ENCODE measurements around the gene ECT2.
"Not testable (repeated sequence)": the region's sequence is repeated elsewhere in the genome, so short reads cannot be mapped to it uniquely, and the experiment has no call there.

The ECT2 gene

GRCh38 chr3:172735014-172735413, 15.5 kb upstream of the ECT2 start:
- no peak for DNase-seq (ENCODE audit: low spot score)

- DNase-seq (ENCODE audit: low spot score): no peak
These were observed 11.1 kb upstream of the ECT2 start for GRCh38 chr3:172739462-172739861.

GRCh38 chr3:172746475-172746874, 4.1 kb upstream of the ECT2 start:
- DNase-seq (ENCODE audit: low spot score): peak; percentile 18

- DNase-seq (ENCODE audit: low spot score): peak; percentile 69
These were observed 1.1 kb upstream of the ECT2 start for GRCh38 chr3:172749230-172749965.

GRCh38 chr3:172750069-172750367, 508 bp upstream of the ECT2 start:
- DNase-seq (ENCODE audit: low spot score): no peak

- DNase-seq (ENCODE audit: low spot score): peak; percentile 24
These were observed 714 bp downstream of the ECT2 start for GRCh38 chr3:172751175-172751704.

- DNase-seq (ENCODE audit: low spot score): no peak
These were observed 2.1 kb downstream of the ECT2 start for GRCh38 chr3:172752651-172753050.

- no peak for DNase-seq (ENCODE audit: low spot score)
These were observed 2.6 kb downstream of the ECT2 start for GRCh38 chr3:172753125-172753524.

GRCh38 chr3:172760416-172760815, 9.9 kb downstream of the ECT2 start:
- not testable (repeated sequence) for DNase-seq (ENCODE audit: low spot score)

GRCh38 chr3:172766241-172766640, 15.7 kb downstream of the ECT2 start:
- no peak for DNase-seq (ENCODE audit: low spot score)

- DNase-seq (ENCODE audit: low spot score): no peak
These were observed 16.3 kb downstream of the ECT2 start for GRCh38 chr3:172766718-172767405.

GRCh38 chr3:172770382-172770781, 19.9 kb downstream of the ECT2 start:
- no peak for DNase-seq (ENCODE audit: low spot score)

- DNase-seq (ENCODE audit: low spot score): no peak
These were observed 21.1 kb downstream of the ECT2 start for GRCh38 chr3:172771672-172772071.

- DNase-seq (ENCODE audit: low spot score): no peak
These were observed 25.7 kb downstream of the ECT2 start for GRCh38 chr3:172776049-172776717.

GRCh38 chr3:172777901-172778300, 27.4 kb downstream of the ECT2 start:
- DNase-seq (ENCODE audit: low spot score): no peak

GRCh38 chr3:172782235-172782634, 31.7 kb downstream of the ECT2 start:
- DNase-seq (ENCODE audit: low spot score): no peak

GRCh38 chr3:172786036-172786435, 35.5 kb downstream of the ECT2 start:
- DNase-seq (ENCODE audit: low spot score): no peak

GRCh38 chr3:172787019-172787418, 36.5 kb downstream of the ECT2 start:
- DNase-seq (ENCODE audit: low spot score): no peak

- no peak for DNase-seq (ENCODE audit: low spot score)
These were observed 37.2 kb downstream of the ECT2 start for GRCh38 chr3:172787746-172788145.

- no peak for DNase-seq (ENCODE audit: low spot score)
These were observed 48.7 kb downstream of the ECT2 start for GRCh38 chr3:172799246-172799645.

GRCh38 chr3:172800156-172800555, 49.6 kb downstream of the ECT2 start:
- no peak for DNase-seq (ENCODE audit: low spot score)

GRCh38 chr3:172803489-172803888, 53.0 kb downstream of the ECT2 start:
- DNase-seq (ENCODE audit: low spot score): no peak

- no peak for DNase-seq (ENCODE audit: low spot score)
These were observed 53.8 kb downstream of the ECT2 start for GRCh38 chr3:172804323-172804722.
